PFSK-1 (cell line): ENCODE results near the gene PIK3R6. TPM values are rescaled to one million over a fixed set of nuclear protein-coding genes. Genes with fewer than 3 reads are reported as not detected.

Source experiments
- FOXP2 ChIP-seq: optimal IDR thresholded peaks from 2 replicates; pipeline ENCODE3; 2011; ENCODE audit warnings: borderline replicate concordance, control low read depth, inconsistent platforms; ENCODE audit not compliant: insufficient read depth; ENCODE audit errors: extremely low read length, extremely low read depth
- POLR2AphosphoS5 ChIP-seq: IDR thresholded peaks from 2 replicates; pipeline ENCODE4 v1.6.1; 2012; ENCODE audit warnings: low read depth, mild to moderate bottlenecking, control low read depth, low read length, moderate library complexity
- SIN3A ChIP-seq: IDR thresholded peaks from 2 replicates; pipeline ENCODE4 v1.6.1; 2012; ENCODE audit warnings: mild to moderate bottlenecking, low read length, moderate library complexity, borderline replicate concordance; ENCODE audit not compliant: insufficient read depth
- TAF1 ChIP-seq: IDR thresholded peaks from 2 replicates; pipeline ENCODE4 v1.6.1; 2012; ENCODE audit warnings: low read length, control low read depth, borderline replicate concordance; ENCODE audit not compliant: insufficient read depth
- polyA plus RNA-seq: library from polyadenylated mRNA; unstranded; fragments of >200 nt; gene quantifications from one replicate; pipeline ENCODE4 v1.2.1, GENCODE V29; 2012; ENCODE audit warnings: low read depth, missing spikeins; ENCODE audit not compliant: insufficient read length
- TF ChIP-seq, protein P1 (sequence below), 2 experiments: IDR thresholded peaks; 2 replicates each; pipeline versions ENCODE4 v1.6.1 to v1.8.0; 2011 to 2012; ENCODE audit warnings: low read depth in 2 of 2, low read length in 2 of 2, control low read depth in 1 of 2, inconsistent platforms in 1 of 2, mild to moderate bottlenecking in 1 of 2, moderate library complexity in 1 of 2; ENCODE audit not compliant: insufficient read depth in 1 of 2

PIK3R6 gene, protein sequence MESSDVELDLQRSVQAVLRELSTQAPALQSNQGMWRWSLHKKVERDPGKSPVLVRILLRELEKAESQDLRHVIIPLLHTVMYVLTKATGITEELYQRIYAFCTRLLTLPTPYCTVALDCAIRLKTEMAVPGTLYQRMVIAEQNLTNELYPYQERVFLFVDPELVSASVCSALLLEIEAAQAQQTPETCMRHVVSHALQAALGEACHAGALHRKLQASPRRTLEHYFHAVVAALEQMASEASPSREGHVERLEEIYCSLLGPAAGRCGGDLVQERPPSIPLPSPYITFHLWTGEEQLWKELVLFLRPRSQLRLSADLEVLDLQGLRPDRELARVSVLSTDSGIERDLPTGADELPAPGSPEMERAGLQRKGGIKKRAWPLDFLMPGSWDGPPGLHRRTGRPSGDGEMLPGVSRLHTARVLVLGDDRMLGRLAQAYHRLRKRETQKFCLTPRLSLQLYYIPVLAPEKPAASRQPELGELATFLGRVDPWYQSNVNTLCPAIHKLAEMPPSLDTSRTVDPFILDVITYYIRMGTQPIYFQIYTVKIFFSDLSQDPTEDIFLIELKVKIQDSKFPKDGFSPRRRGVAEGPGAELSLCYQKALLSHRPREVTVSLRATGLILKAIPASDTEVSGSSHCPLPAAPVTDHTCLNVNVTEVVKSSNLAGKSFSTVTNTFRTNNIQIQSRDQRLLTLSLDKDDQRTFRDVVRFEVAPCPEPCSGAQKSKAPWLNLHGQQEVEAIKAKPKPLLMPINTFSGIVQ
- 2.7 TPM for polyA plus RNA-seq

DNA sequence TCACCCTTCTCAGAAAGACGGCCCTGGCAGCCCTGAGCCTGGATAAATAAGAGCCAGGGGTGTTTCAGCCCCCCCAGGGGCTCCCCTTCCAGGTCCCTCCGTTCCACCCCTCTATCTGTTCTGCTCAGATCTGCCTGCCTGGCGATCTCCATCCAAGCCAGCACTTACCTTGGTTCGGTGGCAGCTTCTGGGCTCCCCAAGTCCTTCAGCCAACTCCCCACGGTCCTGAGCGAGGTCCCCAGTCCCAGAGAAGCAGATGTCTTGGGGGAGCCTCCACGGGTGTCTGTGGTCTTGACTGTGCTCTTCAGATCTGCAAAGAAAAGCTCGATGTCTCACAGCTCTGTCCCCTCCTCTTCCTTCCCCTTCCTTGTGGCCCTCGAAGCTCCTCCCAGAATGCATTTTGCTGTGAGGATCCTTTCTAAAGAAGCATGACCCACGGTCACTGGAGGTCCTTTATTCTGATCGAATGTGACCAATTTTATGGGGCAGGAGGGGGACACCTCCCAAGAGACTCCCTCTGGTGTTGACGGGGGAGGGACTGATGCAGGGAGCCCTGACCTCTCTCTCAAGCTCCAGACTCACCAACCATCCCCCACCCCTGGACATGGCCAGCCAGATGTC, at the start of gene PIK3R6:
Gene PIK3R6 (minus strand): TSS at position 314 of the 621 bp plus-strand sequence. CDS start 17,880 bp downstream, outside the sequence.
- TF ChIP-seq POLR2AphosphoS5 (no peak), FOXP2 (no peak), TAF1 (no peak), SIN3A (no peak)
- TF ChIP-seq, protein P1, sequence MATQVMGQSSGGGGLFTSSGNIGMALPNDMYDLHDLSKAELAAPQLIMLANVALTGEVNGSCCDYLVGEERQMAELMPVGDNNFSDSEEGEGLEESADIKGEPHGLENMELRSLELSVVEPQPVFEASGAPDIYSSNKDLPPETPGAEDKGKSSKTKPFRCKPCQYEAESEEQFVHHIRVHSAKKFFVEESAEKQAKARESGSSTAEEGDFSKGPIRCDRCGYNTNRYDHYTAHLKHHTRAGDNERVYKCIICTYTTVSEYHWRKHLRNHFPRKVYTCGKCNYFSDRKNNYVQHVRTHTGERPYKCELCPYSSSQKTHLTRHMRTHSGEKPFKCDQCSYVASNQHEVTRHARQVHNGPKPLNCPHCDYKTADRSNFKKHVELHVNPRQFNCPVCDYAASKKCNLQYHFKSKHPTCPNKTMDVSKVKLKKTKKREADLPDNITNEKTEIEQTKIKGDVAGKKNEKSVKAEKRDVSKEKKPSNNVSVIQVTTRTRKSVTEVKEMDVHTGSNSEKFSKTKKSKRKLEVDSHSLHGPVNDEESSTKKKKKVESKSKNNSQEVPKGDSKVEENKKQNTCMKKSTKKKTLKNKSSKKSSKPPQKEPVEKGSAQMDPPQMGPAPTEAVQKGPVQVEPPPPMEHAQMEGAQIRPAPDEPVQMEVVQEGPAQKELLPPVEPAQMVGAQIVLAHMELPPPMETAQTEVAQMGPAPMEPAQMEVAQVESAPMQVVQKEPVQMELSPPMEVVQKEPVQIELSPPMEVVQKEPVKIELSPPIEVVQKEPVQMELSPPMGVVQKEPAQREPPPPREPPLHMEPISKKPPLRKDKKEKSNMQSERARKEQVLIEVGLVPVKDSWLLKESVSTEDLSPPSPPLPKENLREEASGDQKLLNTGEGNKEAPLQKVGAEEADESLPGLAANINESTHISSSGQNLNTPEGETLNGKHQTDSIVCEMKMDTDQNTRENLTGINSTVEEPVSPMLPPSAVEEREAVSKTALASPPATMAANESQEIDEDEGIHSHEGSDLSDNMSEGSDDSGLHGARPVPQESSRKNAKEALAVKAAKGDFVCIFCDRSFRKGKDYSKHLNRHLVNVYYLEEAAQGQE (IDR thresholded peaks at IDR 0.05; ENCODE audit: insufficient read depth in 1 of 2, low read depth in 2 of 2, low read length in 2 of 2): no peak

DNA sequence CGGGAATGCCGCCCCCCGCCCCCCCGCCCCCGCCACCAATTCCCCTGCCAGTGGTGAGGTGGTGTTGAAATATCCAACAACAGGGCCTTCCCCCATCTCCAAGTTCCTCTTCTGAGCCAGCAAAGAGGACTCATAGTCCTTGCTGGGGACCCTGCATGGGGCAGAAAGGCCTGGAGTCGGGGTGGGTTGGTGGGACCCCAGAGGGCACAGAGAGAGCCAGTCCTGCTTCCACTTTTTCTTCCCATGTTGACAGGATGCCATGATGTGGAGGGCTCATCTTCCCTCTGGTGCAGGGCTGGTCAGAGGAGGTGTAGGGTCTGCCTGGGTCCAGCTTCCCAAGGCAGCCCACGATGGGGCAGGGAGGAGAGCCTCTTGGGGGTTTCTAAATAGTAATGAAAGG, 49.0 kb upstream of the PIK3R6 start:
- TF ChIP-seq POLR2AphosphoS5: no peak
- TF ChIP-seq SIN3A: no peak
- no peak for TF ChIP-seq TAF1

DNA sequence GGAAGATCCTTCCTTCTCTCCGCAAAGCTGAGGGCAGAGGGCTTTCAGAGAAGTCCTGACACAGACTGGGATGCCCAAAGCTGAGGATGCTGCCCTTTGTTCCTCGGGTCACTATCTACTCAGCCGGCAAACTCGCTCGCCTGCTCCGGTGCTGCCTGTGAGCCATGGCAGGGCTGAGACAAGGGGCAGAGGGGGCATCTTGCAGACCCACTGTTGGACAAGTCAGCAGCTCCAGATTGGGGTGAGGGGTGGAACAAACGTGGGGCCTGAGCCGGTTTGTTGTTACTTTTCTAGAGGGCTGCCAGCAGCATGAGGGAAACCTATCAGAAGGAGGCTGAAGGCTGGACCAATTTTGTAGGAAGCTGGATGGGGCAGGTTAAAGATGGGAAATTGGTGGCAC, 47.1 kb upstream of the PIK3R6 start:
- TF ChIP-seq, protein P1 (IDR thresholded peaks at IDR 0.05; ENCODE audit: insufficient read depth in 1 of 2, low read depth in 2 of 2, low read length in 2 of 2): no peak
- TF ChIP-seq TAF1 (no peak), POLR2AphosphoS5 (no peak), SIN3A (no peak), FOXP2 (no peak)

DNA sequence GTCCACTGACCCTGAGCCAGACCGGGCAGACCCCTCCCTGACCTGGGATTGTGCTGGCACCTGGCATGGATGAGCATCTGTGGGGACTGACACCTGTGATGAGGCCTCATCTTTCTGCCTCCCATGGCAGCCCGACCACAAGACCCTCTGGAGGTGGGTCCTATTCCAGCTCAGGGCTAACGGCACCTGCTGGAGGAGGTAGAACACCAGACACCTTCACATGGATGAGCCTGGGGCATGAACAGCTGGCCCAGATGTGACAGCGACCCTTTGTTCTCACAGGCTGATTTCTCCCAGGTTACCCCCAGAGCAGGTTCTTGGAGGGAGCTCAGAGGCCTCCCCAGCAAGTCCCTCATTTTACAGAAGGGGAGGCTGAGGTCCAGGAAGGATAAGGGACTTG, 46.4 kb upstream of the PIK3R6 start:
- TF ChIP-seq, protein P1 (IDR thresholded peaks at IDR 0.05; ENCODE audit: insufficient read depth in 1 of 2, low read depth in 2 of 2, low read length in 2 of 2): no peak
- no peak for TF ChIP-seq SIN3A
- TF ChIP-seq POLR2AphosphoS5: no peak
- no peak for TF ChIP-seq TAF1
- TF ChIP-seq FOXP2: no peak

DNA sequence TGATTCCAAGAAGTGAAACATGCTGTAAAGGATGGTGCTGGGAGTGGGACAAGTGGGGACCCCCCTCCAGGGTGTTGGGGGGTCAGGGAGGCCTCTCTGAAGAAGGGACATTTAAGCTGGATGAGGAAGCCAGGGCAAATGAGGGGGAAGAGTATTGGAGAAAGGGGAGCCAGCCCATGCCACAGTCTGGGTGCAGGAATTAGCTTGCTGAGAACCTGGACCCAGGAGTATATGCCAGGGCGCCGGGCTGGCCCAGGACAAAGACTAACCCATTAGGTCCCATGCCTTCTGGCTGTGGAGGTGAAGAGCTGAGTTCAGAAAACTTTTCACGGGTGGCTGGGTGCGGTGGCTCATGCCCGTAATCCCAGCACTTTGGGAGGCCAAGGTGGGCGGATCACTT, 45.6 kb upstream of the PIK3R6 start:
- TF ChIP-seq TAF1 (no peak), POLR2AphosphoS5 (no peak), FOXP2 (no peak), SIN3A (no peak)
- TF ChIP-seq, protein P1 (IDR thresholded peaks at IDR 0.05; ENCODE audit: insufficient read depth in 1 of 2, low read depth in 2 of 2, low read length in 2 of 2): no peak
